Measurements from ENCODE around the gene CD44. TPM values are rescaled to one million over a fixed set of nuclear protein-coding genes. Genes with fewer than 3 reads are reported as not detected.

CD44 gene
- total RNA-seq, 2 donors from 2014 or later = 385 to 504 TPM

DNA sequence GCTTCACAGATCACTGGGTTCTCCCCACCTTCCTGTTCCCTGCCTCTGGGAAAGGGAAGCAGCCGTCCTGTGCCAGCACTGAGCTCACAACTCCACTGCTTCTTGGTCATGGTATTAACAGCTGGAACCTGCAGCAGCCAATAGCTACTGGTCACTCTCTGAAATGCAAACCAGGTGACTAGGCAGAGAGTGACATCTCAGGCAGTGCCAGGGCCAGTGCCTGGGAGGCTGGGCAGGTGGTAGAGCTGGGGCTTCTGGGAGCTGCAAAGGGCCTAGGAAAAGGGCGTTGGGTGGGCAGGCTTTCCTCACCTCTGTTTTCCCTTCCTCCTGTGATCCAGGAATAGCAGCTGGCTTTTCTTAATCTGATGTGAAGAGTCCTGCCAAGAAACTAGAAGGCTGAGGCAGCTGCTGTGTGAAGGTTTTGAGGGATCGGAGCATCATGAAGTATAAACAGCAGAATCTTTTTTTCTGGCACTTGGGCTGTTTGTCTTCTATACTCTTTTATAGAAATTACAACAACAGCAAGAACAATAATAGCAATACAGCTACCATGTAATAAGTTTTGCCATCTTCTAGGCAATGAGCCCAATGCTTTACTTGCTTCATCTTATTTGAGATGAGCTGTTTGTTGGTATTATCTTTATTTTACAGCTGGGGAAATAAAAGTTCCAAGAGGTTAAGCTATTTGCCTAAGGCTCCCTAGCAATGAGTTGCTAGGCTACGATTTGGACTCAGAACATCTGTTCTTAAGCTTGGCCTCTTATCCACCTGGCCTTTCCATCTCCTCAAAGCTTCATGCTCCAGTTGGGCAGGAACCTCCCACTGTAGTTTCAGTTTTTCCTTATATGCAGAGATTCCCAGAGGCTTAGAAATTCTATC, 22.0 kb upstream of the CD44 start:
- DNase-seq (no peak), ATAC-seq (replicated peaks in 1 of 2) (no peak)
- H3K4me1 Mint-ChIP-seq (ENCODE audit: low read depth) = peaks cover 24% of the 10 kb centered on the region
- H3K9me3 Mint-ChIP-seq = no peaks in the 10 kb centered on the region
- no peaks in the 10 kb centered on the region for H3K36me3 Mint-ChIP-seq (ENCODE audit: insufficient read depth in 2 of 2)
- no peak overlapping the region for H3K4me3 Mint-ChIP-seq
- H3K27me3 Mint-ChIP-seq (ENCODE audit: low read depth) = peaks cover 19% of the 10 kb centered on the region
- H3K27ac Mint-ChIP-seq = no peak overlapping the region

- H3K4me3 Mint-ChIP-seq = no peak overlapping the region
- H3K27ac Mint-ChIP-seq = no peak overlapping the region
- no peaks in the 10 kb centered on the region for H3K9me3 Mint-ChIP-seq
- peaks cover 19% of the 10 kb centered on the region for H3K27me3 Mint-ChIP-seq (ENCODE audit: low read depth)
- no peak for ATAC-seq (replicated peaks in 1 of 2)
- H3K4me1 Mint-ChIP-seq (ENCODE audit: low read depth) = peaks cover 38% of the 10 kb centered on the region
- H3K36me3 Mint-ChIP-seq (ENCODE audit: insufficient read depth in 2 of 2) = no peaks in the 10 kb centered on the region
- no peak for DNase-seq
These were observed 20.1 kb upstream of the CD44 start for GRCh38 chr11:35118906-35119305.

- H3K4me3 Mint-ChIP-seq = no peak overlapping the region
- DNase-seq = no peak
- no peaks in the 10 kb centered on the region for H3K9me3 Mint-ChIP-seq
- peaks cover 19% of the 10 kb centered on the region for H3K27me3 Mint-ChIP-seq (ENCODE audit: low read depth)
- ATAC-seq (replicated peaks in 1 of 2) = no peak
- H3K27ac Mint-ChIP-seq = no peak overlapping the region
- H3K4me1 Mint-ChIP-seq (ENCODE audit: low read depth) = peaks cover 56% of the 10 kb centered on the region
- H3K36me3 Mint-ChIP-seq (ENCODE audit: insufficient read depth in 2 of 2) = no peaks in the 10 kb centered on the region
These were observed 17.6 kb upstream of the CD44 start for GRCh38 chr11:35121326-35121865.

- Mint-ChIP-seq H3K27me3 (ENCODE audit: low read depth) (peaks cover 19% of the 10 kb centered on the region), H3K27ac (no peak overlapping the region), H3K4me3 (peak overlapping the region in 1 of 2 donors; percentile 4), H3K4me1 (ENCODE audit: low read depth) (peaks cover 65% of the 10 kb centered on the region), H3K9me3 (no peaks in the 10 kb centered on the region), H3K36me3 (ENCODE audit: insufficient read depth in 2 of 2) (no peaks in the 10 kb centered on the region)
- ATAC-seq (replicated peaks in 1 of 2) (peak in 1 of 2 donors; percentile 14), DNase-seq (no peak)
These were observed 16.7 kb upstream of the CD44 start for GRCh38 chr11:35122308-35122707.

DNA sequence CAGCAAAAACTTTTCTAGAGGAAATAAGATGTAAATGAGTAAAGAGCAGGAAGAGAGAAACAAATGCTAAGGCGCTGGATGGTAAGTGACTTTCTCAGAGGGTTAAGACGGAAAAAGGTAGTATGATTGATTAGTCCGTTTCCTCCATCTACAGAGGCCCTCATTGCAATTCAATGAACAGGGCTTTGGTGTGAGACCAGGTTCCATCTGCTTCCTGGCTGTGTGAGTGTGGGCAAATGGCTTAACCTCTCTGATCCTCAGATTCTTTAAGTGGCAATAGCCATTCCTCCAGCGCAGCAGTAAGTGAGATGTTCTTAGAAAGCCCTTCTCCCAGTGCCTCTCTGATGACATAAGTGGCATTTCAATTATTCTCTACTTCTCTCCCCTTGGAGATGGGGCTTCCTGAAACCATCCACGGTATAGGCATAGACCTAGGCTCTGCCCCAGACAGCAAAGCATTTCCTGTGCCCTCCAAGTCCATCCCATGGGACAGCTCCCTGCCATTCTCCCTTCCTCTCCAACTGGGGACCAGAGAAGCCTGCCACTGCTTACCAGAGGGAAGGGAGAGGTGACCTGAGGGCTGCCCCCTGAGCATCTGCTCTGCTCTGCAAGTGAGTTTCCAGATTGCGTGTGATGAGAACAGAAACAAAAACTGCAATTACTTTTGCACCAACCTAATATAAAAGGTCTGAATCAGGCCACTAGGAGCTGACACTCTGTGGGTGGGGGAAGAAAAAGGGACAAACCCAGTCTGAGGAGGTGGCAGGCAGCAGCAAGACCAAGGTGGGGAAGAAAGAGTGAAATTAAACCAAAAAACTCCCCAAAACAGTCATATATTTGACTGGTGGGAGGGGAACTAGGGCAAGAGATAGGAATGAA, 12.7 kb upstream of the CD44 start:
- peak; percentile 85 to 87 for ATAC-seq (replicated peaks in 1 of 2)
- Mint-ChIP-seq H3K4me3 (peak overlapping the region; percentile 79 to 82), H3K4me1 (ENCODE audit: low read depth) (peaks cover 72% of the 10 kb centered on the region), H3K9me3 (no peaks in the 10 kb centered on the region), H3K27me3 (ENCODE audit: low read depth) (peaks cover 6% of the 10 kb centered on the region), H3K36me3 (ENCODE audit: insufficient read depth in 2 of 2) (no peaks in the 10 kb centered on the region), H3K27ac (peak overlapping the region; percentile 25)
- peak; percentile 55 to 58 for DNase-seq

DNA sequence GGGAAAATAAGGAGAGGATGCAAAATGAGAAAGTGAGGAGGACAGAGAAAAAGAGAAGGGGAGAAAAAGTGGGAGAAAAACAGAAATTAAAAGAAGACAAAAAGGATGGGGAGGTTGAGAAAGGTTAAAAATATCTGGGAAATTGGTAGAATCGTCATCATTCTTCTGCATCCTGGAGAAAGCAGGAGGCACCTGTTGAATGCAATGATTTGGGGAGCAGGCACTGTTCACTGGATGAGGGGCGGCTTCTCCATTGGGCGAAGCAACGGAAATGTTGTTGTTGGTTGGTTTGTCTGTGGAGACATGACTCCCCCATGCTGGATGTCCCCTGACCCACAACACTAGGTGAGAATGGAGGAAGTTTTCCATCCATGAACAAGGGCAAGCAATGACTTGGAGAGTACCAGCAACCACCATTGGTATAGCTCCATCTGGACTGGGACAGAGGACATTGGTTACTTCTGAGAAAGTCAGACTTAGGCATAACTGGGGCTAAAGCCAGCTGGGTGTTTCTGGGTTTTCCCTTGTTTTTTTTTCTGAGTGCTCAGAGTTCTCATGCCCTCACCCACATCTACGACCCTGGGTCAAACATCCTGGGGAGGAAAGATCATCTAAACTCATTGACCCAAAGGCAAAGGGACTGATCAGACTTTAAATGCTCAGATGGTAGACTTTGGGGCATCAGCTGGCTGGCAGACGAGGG, 11.9 kb upstream of the CD44 start:
- Mint-ChIP-seq H3K9me3 (no peaks in the 10 kb centered on the region), H3K4me3 (peak overlapping the region; percentile 79 to 82), H3K36me3 (ENCODE audit: insufficient read depth in 2 of 2) (no peaks in the 10 kb centered on the region), H3K27me3 (ENCODE audit: low read depth) (no peaks in the 10 kb centered on the region), H3K4me1 (ENCODE audit: low read depth) (peaks cover 72% of the 10 kb centered on the region), H3K27ac (peak overlapping the region; percentile 25)
- DNase-seq = no peak
- ATAC-seq (replicated peaks in 1 of 2) = peak; percentile 12 to 28

GRCh38 chr11:35127619-35128018, 11.4 kb upstream of the CD44 start:
- H3K27ac Mint-ChIP-seq = no peak overlapping the region
- no peaks in the 10 kb centered on the region for H3K27me3 Mint-ChIP-seq (ENCODE audit: low read depth)
- peak in 1 of 2 donors; percentile 6 for ATAC-seq (replicated peaks in 1 of 2)
- peak overlapping the region in 1 of 2 donors; percentile 79 for H3K4me3 Mint-ChIP-seq
- no peaks in the 10 kb centered on the region for H3K9me3 Mint-ChIP-seq
- no peaks in the 10 kb centered on the region for H3K36me3 Mint-ChIP-seq (ENCODE audit: insufficient read depth in 2 of 2)
- H3K4me1 Mint-ChIP-seq (ENCODE audit: low read depth) = peaks cover 72% of the 10 kb centered on the region
- no peak for DNase-seq

DNA sequence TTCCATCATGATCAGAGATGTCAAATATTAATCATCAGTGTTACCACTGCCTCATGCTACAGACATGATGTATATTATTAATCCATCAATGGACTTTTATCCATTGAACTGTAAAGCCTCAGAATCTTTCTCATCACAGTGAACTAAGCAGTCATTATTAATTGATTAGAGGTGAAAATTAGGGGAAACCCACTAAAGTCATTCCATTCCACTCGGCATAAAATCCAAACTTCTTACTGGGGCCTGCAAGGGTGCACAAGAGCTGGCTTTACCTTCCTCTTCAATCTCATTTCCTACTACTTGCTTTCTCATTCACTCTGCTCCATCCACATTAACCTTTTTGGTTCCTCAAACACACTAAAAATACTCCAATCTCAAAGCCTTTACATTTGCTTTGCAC, 7.9 kb upstream of the CD44 start:
- no peak overlapping the region for H3K4me3 Mint-ChIP-seq
- DNase-seq = no peak
- H3K36me3 Mint-ChIP-seq (ENCODE audit: insufficient read depth in 2 of 2) = no peaks in the 10 kb centered on the region
- no peaks in the 10 kb centered on the region for H3K27me3 Mint-ChIP-seq (ENCODE audit: low read depth)
- H3K9me3 Mint-ChIP-seq = peaks cover 0 to 2% of the 10 kb centered on the region in 2 donors
- no peak for ATAC-seq (replicated peaks in 1 of 2)
- H3K4me1 Mint-ChIP-seq (ENCODE audit: low read depth) = peaks cover 69% of the 10 kb centered on the region
- no peak overlapping the region for H3K27ac Mint-ChIP-seq

GRCh38 chr11:35131886-35132285, 7.1 kb upstream of the CD44 start:
- H3K4me1 Mint-ChIP-seq (ENCODE audit: low read depth) = peaks cover 61% of the 10 kb centered on the region
- ATAC-seq (replicated peaks in 1 of 2) (no peak), DNase-seq (no peak)
- H3K36me3 Mint-ChIP-seq (ENCODE audit: insufficient read depth in 2 of 2) = no peaks in the 10 kb centered on the region
- H3K9me3 Mint-ChIP-seq = peaks cover 0 to 2% of the 10 kb centered on the region in 2 donors
- no peak overlapping the region for H3K27ac Mint-ChIP-seq
- H3K4me3 Mint-ChIP-seq = no peak overlapping the region
- H3K27me3 Mint-ChIP-seq (ENCODE audit: low read depth) = no peaks in the 10 kb centered on the region

DNA sequence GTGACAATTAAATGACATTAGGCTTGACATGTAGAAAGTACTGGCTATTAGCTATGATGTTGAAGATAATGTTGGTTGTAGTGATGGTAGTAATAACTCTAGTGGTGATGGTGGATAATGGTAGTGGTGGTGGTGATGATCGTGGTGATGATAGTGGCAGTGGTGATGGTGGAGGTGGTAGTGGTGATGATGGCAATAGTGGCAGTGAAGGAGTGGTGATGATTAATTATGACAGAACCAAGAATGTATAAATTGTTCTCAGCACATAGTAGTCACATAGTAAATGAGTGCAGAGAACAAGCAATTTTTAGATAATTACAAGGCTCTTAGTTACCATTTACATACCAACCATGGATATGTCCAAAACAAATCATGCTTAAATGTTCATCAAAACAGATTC, 5.3 kb upstream of the CD44 start:
- Mint-ChIP-seq H3K9me3 (peaks cover 0 to 2% of the 10 kb centered on the region in 2 donors), H3K36me3 (ENCODE audit: insufficient read depth in 2 of 2) (peaks cover 0 to 2% of the 10 kb centered on the region in 2 donors), H3K27me3 (ENCODE audit: low read depth) (no peaks in the 10 kb centered on the region), H3K4me1 (ENCODE audit: low read depth) (peaks cover 66% of the 10 kb centered on the region), H3K27ac (peak overlapping the region; percentile 8), H3K4me3 (no peak overlapping the region)
- ATAC-seq (replicated peaks in 1 of 2) (peak; percentile 49 to 68), DNase-seq (peak in 1 of 2 donors; percentile 42)

DNA sequence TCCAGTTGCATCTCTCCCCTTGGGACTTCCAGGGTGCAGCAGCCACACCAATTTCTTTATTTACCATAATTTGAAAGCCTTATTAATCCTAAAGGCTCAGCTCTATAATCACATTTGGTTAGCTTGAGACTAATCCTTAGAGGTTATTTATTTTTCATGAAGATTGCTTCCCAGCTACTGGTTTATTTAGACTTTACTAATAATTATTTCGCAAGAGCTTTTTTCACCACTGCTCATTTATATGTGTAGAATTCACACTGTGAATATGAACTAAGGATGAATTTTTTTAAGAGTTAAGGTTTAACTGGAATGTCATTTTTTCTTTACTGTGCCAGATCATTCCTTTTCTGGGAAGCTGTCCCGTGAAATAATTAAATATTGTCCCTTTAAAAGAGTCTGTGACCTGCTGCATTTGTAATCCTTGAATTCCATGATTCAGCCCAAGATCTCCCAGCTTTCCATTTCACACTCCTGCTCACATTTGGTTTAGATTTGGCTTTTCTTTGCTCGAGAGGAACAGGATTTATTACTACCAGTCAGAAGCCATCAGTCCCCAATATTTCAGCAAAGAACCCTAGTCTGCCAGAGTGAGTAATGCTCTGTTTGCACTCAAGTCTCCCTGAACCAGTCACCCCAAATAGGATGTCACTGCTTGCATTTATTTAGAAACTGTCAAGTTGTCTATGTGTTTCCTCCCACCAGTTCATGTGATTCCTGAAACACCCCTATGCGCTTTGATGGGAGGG, 4.4 kb upstream of the CD44 start:
- Mint-ChIP-seq H3K36me3 (ENCODE audit: insufficient read depth in 2 of 2) (peaks cover 0 to 4% of the 10 kb centered on the region in 2 donors), H3K27ac (no peak overlapping the region)
- ATAC-seq (replicated peaks in 1 of 2) = no peak

GRCh38 chr11:35135222-35135621, 3.7 kb upstream of the CD44 start:
- Mint-ChIP-seq H3K27me3 (ENCODE audit: low read depth) (no peaks in the 10 kb centered on the region), H3K4me3 (no peak overlapping the region), H3K27ac (no peak overlapping the region), H3K36me3 (ENCODE audit: insufficient read depth in 2 of 2) (peaks cover 1 to 4% of the 10 kb centered on the region in 2 donors), H3K9me3 (peaks cover 0 to 2% of the 10 kb centered on the region in 2 donors), H3K4me1 (ENCODE audit: low read depth) (peaks cover 68% of the 10 kb centered on the region)
- ATAC-seq (replicated peaks in 1 of 2) (no peak), DNase-seq (no peak)

More for the DNA sequence above, 4.4 kb upstream of the CD44 start:
- Mint-ChIP-seq H3K27me3 (ENCODE audit: low read depth) (no peaks in the 10 kb centered on the region), H3K4me3 (no peak overlapping the region), H3K9me3 (peaks cover 0 to 2% of the 10 kb centered on the region in 2 donors), H3K4me1 (ENCODE audit: low read depth) (peaks cover 68% of the 10 kb centered on the region)
- DNase-seq = no peak

All from activated T-cell treated with anti-CD3 and anti-CD28 coated beads, Interleukin-2, amount 50 U/mL, for 72 hours (primary cell).